ENCODE results near the gene APPL1.
A peak's percentile ranks its signal among the peaks of the same experiment; 100 is the strongest.

APPL1 gene, protein sequence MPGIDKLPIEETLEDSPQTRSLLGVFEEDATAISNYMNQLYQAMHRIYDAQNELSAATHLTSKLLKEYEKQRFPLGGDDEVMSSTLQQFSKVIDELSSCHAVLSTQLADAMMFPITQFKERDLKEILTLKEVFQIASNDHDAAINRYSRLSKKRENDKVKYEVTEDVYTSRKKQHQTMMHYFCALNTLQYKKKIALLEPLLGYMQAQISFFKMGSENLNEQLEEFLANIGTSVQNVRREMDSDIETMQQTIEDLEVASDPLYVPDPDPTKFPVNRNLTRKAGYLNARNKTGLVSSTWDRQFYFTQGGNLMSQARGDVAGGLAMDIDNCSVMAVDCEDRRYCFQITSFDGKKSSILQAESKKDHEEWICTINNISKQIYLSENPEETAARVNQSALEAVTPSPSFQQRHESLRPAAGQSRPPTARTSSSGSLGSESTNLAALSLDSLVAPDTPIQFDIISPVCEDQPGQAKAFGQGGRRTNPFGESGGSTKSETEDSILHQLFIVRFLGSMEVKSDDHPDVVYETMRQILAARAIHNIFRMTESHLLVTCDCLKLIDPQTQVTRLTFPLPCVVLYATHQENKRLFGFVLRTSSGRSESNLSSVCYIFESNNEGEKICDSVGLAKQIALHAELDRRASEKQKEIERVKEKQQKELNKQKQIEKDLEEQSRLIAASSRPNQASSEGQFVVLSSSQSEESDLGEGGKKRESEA

DNA sequence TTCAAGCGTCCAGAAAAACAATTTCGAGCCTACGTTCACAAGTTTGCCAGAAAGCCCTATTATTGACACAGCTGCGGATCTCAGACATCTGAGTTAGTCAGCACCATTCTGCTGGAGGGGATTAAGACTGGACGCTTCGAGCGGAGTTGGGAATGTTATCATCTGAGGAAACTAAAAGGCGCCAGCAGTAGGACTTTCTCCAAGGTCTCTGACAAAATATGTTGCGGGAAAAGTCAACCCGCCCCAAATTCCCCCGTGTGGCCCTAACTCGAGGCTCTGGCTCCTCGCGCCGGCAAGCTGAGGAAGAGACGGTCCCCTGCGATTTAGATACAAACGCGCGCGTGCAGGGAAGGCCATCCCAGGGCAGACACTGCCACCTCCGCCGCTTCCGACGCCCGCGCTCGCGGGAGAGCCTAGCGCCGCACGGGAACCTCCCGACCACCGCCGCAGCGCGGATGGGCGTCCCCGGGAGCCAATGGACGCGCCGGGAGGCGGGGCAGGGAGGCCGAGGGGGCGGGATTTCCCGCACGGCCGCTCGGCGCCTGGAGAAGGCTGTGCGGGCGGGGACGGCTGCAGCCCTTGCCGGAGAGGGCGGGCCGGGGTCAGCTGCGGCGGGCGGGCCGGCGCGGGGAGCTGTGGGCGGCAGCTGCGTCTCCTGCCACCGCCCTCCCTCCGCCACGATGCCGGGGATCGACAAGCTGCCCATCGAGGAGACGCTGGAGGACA is at the start of gene APPL1:
APPL1 (plus strand) TSS at position 526 of the 726 bp plus-strand sequence; CDS start at position 681, 155 bp downstream.
- DNase-seq, result peak; percentile 70

DNA sequence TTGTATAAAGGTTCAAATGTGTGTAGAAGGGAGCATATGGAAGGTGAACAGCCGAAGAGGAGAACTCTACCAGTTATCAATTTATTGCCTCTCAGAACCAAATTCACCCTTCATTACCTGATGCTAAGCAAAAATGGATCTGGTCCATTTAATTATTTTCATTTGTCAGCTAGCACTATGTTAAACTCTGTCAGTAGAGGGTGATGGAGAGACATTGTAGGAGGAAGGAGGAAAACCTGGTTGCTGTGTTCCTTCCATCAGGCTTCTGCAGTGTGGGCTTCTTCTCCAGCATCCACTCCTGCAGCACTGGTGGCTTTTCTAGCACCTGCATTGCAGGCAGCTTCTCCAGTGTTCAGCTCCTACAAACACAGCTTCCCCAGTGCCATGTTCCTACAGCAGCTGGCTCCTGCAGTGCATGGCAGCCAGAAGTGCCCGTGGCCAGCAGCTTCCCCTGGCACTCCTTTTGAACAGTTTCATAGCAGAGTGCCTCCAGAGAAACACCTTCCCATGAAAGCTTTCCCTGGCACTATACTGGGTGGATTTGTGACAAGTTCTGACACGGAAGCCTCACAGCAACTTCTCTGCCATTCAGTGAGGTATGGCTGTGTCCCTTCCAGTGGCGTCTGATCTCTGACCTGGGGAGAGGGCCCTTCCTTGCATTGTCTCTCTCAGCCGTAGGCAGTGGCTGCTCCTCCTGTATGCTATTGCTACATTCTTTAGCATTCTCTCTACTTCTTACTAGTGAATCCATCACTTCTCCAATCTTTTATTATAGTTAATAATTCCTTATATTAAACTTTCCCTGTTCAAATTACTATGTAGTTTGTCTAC is 47.7 kb upstream of the APPL1 start:
- no peak for DNase-seq

DNA sequence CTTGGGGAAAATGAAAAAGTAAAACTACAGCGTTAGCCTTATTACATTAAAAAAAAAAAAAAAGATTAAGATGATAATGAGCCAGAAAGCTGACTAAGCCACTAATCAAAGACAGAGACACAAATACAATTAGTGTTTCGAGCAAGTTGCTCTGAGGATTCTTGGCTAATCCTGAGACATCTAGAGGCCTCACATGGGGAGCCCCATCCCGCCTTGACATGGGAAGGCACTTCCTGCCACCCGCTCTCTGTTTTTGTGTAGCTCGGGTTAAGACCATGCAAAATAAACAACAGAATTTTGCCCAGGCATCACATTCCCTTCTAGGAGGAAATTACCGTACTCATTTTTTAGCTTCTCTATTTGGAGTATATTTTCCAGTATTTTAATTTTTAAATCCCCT is 43.0 kb upstream of the APPL1 start:
- no peak for DNase-seq

DNA sequence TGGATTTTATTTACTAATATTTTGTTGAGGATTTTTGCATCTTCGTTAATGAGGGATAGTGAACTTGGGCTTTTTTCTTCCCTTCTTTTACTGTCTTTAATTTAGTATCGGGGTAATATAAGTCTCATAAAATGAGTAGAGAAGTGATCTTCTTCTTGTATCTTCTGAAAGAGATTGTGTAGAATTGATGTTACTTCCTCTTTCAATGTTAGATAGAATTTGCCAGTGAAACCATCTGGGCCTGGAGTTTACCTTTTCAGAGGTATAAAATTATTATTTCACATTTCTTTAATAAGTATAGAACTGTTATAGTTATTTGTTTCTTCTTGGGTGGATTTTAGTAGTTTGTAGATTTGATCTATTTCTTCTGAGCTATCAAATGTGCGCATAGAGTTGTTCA is 35.5 kb upstream of the APPL1 start:
- no peak for DNase-seq

DNA sequence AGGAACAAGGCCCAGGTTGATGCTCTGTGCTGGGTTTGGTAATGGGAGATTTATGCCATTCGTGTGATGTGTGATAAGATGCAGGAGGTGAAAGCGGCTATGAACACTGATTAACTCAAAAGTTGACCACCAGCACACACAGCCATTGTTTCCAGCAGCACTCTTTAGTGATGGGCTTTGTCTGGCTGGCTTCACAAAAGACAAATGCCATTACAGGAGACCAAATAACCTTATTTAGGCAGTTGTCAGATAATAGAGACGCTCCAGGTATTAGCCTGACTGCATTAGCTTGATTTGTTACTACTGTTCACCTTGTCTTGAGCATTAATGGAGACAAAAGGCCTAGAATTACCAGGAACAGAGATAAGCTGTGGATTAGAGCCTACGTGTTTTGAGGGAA is 32.9 kb upstream of the APPL1 start:
- DNase-seq, result no peak

DNA sequence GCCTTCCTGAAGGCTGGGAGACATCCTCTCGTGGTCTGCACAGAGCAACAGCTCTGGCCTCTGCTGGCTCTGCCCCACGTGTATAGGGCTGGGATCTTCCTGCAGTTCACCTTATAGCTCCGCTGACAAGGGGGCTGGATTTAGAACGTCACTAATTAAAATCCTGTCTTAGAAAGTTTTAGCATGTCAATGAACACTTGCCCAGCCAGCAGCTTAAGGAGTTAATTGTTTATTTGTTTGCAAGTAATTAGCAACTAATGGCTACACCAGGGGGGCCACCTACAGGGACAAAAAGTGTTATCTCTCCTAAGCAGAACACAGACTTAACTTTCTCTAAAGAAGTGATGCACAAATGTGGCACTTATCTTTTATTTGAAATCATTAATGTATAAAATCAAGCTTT is 27.6 kb upstream of the APPL1 start, which contains the start of gene HESX1:
HESX1 (minus strand) TSS at position 84 of the 403 bp plus-strand sequence; CDS start at position 24, 60 bp downstream.
- no peak for DNase-seq

DNA sequence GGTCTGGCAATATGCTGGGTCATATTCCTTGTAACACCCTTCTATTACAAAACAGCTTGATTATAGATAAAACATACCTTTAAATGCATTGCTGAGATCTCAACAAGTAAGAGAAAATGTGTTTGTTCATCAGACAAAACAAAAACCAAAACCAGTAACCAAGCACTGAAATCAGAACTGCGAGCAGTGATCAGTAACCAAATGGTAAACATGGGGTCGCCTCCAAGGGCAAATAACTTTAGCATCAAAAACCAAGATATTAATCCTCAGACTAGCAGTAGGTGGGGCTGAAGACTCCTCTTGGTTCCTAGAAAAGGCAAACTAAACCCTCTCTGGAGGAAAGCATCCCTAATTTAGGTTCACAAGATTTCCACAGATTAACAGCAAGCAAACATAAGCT is 21.1 kb upstream of the APPL1 start:
- DNase-seq, result no peak

DNA sequence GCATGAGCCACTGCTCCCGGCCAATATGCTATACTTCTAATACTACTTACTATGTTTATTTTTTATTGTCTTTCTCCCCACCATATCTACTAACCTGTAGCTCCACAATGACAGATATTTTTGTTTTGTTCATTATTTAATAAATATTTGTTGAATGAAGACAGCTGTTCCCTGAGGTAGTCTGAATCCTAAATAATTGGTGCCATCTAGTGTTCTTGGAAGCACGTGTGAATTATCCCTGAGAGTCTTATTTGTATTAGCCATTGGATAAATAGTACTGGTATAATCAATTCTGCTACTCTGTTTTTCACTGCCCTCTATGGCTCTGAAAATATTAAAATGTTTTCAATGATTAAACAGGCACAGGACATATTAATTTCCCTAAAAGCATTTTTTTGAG is 5.6 kb upstream of the APPL1 start:
- no peak for DNase-seq

DNA sequence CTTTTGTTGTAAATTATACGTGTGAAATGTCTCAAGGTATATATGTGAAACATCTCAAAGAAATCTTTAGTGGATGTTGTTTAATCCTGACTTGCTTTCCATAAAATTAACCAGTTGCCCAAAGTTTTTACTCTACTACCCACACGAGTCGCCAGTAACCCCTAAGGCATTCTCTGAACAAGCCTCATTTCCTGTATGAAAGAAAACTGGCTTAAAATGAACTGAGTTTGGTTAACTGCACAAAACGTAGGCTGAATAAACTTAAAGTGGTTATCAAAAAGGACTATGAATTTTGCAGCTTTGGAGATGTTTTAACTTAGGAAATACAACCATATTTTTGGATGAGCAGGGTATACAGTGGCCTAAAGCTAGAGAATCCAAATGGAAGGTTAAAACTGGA is 2.7 kb upstream of the APPL1 start:
- no peak for DNase-seq

DNA sequence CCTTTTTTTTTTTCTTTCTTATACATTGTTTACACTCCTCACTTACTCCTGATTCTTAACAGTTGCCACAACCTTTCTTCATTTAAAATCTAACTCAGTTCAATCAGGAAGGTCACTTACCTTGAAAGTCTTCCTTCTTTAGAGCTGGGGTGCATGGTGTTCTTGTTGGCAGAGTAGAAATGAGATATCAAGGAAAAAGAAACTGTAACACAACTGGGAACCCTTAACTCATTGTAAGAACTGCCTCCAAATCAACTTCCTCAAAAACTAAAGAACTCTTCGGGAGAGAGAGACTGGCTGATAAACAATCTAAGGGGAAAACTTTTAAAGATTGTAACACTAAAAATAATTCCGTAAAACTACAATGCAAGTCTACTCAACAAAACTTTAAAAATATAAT is 1.4 kb upstream of the APPL1 start:
- no peak for DNase-seq

DNA sequence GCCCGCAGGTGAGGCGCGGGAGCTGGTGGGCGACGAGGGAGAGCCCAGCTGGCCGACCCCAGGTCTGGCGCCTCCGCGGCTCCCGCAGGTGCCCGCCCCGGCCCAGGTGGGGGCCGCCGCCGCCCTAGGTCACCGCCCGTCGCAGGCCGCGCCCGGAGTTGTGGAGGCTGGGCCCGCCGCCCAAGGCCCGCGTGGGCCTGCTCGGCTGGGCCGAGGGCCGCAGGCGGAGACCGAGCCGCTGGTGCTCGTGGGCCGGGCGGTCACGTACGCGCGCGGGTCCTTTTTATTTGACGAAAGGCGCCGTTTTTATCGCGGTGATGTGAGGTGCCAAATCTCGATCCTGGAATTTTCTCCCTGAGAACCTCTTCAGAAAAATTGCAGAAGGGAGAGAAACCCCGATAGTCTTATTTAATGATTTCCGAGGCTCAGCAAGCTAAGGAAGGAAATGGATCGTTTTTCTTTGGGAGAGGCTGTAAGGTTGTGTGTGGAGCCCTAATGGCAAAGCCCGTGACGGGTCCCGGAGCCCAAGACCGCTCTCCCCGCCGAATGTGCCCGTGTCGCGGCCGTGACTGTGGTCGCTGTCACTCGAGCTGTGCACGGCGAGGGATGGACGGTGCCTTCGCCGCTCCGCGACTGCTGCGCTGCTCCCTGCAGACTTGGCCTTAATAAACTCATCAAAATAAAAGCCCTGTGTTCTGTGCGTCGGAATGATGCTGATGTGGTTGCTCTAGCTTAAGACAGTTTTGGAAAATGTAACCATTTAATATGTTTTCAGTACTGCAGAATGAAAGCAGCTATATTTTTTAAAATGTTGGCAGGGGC is 612 bp downstream of the APPL1 start:
- DNase-seq, result no peak

DNA sequence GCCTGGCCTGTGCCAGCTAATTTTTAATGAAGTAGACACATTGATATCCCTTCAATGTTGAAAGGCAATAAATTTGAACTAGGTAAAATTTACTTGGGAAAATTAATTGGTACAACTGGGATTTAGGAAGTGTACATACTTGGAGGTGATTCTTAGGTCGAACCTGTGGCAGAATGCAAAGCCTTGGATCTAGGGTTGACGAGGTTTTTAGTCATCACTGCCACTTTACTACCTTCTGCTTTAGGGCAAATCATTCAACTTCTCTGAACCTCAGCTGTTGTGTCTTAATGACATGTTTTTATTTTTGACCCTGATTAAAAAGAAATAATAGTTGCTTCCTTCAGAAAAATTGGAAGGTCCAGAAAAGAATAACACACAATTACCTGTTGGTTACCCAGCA is 2.5 kb downstream of the APPL1 start:
- DNase-seq, result no peak

DNA sequence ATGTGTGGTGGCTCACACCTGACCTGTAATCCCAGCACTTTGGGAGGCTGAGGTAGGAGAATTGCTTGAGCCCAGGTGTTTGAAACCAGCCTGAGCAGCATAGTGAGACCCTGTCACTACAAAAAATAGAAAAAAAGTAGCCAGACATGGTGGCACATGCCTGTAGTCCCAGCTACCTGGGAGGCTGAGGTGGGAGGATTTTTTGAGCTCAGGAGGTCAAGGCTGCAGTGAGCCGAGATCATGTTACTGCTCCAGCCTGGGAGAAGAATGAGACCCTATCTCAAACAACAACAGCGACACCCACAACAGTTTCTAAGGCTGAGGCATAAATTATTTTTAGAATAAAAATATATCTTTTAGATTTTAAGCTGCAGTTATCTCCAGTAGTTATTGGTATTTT is 6.3 kb downstream of the APPL1 start:
- DNase-seq, result no peak

DNA sequence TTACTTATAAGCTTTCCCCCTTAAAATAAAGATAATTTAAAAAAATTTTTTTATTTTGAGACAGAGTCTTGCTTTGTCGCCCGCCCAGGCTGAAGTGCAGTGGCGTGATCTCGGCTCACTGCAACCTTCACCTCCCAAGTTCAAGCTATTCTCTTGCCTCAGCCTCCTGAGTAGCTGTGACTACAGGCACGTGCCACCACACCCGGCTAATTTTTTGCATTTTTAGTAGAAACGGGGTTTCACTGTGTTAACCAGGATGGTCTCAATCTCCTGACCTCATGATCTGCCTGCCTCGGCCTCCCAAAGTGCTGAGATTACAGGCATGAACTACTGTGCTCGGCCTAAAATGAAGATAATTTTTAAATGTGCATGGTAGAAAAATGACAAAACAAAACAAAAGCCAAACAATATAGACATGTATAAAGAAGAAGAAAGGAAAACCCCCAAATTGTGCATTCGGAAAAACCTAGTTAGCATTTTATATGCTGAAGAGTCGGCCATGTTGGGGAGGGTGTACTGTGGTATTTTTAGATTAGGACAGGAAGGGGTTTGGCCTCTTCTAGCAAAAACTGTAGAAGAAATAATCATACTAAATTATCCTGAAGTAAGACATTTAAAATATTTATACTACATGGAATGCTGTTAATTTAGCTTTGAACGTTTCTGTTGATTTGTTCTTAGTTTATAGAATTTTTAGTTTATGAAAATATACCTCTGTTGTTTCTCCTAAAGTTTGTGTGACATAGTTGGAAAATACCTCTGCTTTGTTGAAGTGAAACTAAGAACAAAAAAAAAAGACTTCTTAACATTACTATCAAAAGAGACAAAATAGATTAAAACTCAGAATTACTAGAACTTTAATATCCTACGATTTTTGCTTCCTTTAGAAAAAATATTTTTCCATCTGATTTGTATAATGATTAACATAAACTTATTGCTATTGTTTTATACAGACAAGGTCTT is 7.4 kb downstream of the APPL1 start:
- no peak for DNase-seq

DNA sequence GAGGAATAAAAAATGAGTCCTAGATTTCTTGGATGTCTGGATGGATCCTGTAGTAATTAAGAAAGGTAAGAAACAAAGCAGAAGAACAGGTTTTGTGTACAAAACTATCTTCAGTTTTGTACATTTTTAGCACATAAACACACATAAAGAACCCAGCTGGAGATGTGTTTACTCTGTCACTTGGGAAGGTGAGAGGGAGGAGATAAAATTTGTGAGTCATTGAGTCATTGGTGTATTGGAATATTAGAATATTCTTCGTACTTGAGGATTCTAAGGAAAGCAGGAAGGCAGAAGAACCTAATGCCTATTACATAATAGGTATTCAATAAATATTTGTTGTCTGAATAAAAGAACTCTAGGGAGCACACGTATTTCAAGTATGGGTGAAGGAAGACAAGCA is 17.4 kb downstream of the APPL1 start:
- no peak for DNase-seq

DNA sequence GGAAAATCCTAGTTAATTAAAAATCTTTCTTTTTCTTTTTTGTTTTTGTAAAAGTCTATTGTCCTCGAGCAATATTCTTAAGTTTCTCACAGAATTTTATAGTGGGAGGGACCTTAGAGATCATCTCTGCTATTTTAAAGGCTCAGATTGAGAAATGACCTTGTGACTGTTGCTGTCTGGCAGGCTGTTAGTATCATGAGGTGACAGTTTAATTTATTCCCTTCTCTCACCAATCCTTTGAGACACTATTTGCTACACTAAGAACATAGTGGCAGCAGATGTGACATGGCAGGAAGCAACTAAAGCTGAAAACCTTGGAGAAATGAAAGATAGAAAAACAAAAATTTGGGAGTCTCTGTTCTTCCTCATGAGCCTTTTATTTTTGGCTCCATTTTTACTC is 24.9 kb downstream of the APPL1 start:
- no peak for DNase-seq

DNA sequence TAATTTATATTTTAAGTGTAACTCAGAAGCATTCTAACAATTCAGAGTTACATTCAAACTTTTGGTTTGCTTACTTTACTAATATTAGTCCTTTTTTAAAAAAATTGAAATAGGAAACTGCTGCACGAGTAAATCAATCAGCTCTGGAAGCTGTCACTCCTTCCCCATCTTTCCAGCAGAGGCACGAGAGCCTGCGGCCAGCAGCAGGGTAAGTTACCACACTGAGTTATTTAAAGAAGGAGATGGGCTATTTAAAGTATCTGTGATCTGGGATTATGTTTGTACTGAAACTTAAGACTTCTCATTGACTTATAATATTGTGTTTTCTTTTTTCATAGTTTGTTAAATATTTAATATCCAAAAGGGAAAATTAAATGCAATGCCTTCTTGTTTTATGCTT is 29.3 kb downstream of the APPL1 start:
- DNase-seq, result no peak

DNA sequence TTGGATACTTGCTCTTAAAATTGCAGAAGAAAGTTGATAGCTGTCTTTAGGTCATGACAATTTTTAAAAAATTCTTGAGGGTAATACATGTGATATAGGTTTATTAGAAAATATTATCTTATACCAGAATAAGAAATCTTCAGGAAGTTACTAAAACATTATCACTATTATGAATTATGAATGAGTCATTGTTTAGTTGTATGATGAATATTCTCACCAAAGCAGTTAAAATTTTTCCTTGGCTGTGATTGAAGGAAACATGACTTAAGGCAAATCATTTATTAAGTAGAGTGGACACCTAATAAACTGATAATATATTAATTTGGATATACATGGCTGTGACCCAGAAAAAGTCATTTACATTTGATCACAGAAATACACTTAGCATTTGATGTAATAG is 30.1 kb downstream of the APPL1 start:
- no peak for DNase-seq

DNA sequence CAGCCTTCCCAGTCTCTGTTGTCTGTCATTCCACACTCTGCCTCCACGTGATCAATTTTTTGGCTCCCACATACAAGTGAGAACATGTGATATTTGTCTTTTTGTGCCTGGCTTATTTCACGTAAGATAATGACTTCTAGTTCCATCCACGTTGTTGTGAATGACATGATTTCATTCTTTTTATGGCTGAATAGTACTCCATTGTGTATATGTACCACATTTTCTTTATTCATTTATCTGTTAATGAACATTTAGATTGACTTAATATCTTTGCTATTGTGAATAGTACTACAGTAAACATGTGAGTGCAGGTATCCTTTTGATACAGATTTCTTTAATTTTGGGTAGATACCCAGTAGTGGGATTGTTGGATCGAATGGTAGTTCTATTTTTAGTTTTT is 33.6 kb downstream of the APPL1 start:
- no peak for DNase-seq

DNA sequence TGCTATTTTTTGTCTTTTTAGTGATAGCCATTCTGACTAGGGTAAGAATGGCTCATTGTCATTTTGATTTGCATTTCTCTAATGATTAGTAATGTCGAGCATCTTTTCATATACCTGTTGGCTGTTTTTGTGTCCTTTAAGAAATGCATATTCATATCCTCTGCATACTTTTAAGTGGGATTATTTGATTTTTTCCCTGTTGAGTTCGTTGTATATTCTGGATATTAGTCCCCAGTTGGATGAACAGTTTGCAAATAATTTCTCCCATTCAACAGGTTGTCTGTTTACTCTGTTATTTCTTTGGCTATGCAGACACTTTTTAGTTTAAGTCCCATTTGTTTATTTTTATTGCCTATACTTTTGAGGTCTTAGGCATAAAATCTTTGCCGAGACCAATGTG is 34.4 kb downstream of the APPL1 start:
- no peak for DNase-seq

DNA sequence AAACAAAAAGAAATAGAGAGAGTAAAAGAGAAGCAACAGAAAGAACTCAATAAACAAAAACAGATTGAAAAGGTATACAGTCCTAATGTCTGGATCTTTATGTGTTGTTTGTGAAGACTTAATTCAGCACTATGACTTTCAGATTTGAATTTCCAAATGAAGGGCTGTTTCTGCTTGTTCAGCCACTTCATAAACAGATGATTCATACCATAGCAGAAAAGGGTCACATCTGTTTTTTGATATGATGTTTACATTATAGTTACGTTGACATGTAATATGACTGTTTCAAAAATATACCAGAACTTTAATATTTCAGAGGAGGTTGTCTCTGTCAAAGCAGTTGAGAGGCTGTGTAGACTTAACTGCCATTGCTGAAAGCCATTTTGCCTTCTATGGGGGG is 40.9 kb downstream of the APPL1 start:
- no peak for DNase-seq

Measured in NCI-H2029 (cell line).